Naive B cell (primary cell): Measurements from ENCODE around the gene GFOD1. TPM values are rescaled to one million over a fixed set of nuclear protein-coding genes. Genes with fewer than 3 reads are reported as not detected.
"Not testable (repeated sequence)": the region's sequence is repeated elsewhere in the genome, so short reads cannot be mapped to it uniquely, and the experiment has no call there.

Experiments
- ATAC-seq, 2 donors: fragments of 150-1000 bp; cut with Tn5 transposase; 2 replicates each; pipeline ENCODE4 v1.10.0; 2021; ENCODE audit warnings: low read depth in 2 of 2, mild to moderate bottlenecking in 2 of 2, moderate library complexity in 2 of 2
- DNase-seq: peaks from one replicate; pipeline ENCODE4 v3.0.0; 2022
- H3K27ac Mint-ChIP-seq, 6 donors: one replicate each; pipeline ENCODE4 v1.8.0; 2020 to 2022; ENCODE audit warnings: mild to moderate bottlenecking in 6 of 6, mixed read lengths in 6 of 6, moderate library complexity in 5 of 6, inconsistent platforms in 2 of 6
- H3K27me3 Mint-ChIP-seq, 3 donors: one replicate each; pipeline ENCODE4 v1.8.0; 2021 to 2022; ENCODE audit warnings: mixed read lengths in 3 of 3, mild to moderate bottlenecking in 1 of 3
- H3K36me3 Mint-ChIP-seq, 2 donors: one replicate each; pipeline ENCODE4 v1.8.0; 2020 to 2022; ENCODE audit warnings: mixed read lengths in 2 of 2, inconsistent platforms in 1 of 2, mild to moderate bottlenecking in 1 of 2
- H3K4me1 Mint-ChIP-seq, 3 donors: one replicate each; pipeline ENCODE4 v1.8.0; 2020 to 2022; ENCODE audit warnings: mixed read lengths in 3 of 3, inconsistent platforms in 1 of 3, mild to moderate bottlenecking in 1 of 3, moderate library complexity in 1 of 3
- H3K4me3 Mint-ChIP-seq, 8 donors: one replicate each; pipeline ENCODE4 v1.8.0; 2020 to 2022; ENCODE audit warnings: mild to moderate bottlenecking in 8 of 8, mixed read lengths in 8 of 8, moderate library complexity in 8 of 8, inconsistent platforms in 2 of 8
- H3K9me3 Mint-ChIP-seq, 7 donors: one replicate each; pipeline ENCODE4 v1.8.0; 2020 to 2022; ENCODE audit warnings: mixed read lengths in 7 of 7, mild to moderate bottlenecking in 5 of 7, inconsistent platforms in 2 of 7, moderate library complexity in 1 of 7
- polyA plus RNA-seq, 6 donors: library from polyadenylated mRNA; unstranded; fragments of 300-500 nt; fragmentation: Illumina TruSeq; gene quantifications; one replicate each; pipeline ENCODE4 v1.2.3, GENCODE V29; 2021; ENCODE audit warnings: low read depth in 6 of 6

The GFOD1 gene
- polyA plus RNA-seq, 6 donors from 2014 or later: 2.9 to 10.7 (median 5.4) TPM

DNA sequence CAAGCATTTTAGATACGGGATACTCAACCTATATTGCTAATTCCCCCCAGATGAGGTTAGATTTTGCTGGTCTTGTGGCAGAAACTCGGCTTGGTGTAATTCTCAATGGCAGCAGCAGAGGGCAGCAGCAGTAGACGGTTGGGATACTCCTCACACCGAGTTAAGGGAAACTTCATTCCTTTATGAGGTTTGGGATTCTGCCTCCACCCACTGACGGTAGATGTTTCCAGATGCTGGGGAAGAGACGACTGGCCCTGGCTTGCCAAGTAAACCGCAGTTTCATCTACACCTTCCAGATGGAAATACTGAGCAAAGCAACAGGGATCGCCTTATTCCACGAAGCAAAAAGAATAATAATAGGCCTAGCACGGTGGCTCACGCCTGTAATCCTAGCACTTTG is 150.8 kb downstream of the GFOD1 start:
- peak; percentile 45 to 67 for ATAC-seq
- DNase-seq: peak; percentile 68
- no peaks in the 10 kb centered on the region for H3K36me3 Mint-ChIP-seq
- H3K4me3 Mint-ChIP-seq: peak overlapping the region in 4 of 8 donors; percentile 6 to 33 (median 12)
- H3K4me1 Mint-ChIP-seq: peaks cover 37 to 55% (median 50%) of the 10 kb centered on the region in 3 donors
- peak overlapping the region in 3 of 6 donors; percentile 20 to 51 (median 30) for H3K27ac Mint-ChIP-seq
- peaks cover 0 to 5% (median 0%) of the 10 kb centered on the region in 7 donors for H3K9me3 Mint-ChIP-seq
- H3K27me3 Mint-ChIP-seq: no peaks in the 10 kb centered on the region

- no peaks in the 10 kb centered on the region for H3K27me3 Mint-ChIP-seq
Observed at GRCh38 chr6:13334953-13335352, 152.4 kb downstream of the GFOD1 start.

GRCh38 chr6:13332349-13332706 is 155.1 kb downstream of the GFOD1 start:
- no peak for ATAC-seq
- no peaks in the 10 kb centered on the region for H3K9me3 Mint-ChIP-seq
- no peak overlapping the region for H3K4me3 Mint-ChIP-seq
- H3K27ac Mint-ChIP-seq: no peak overlapping the region
- peaks cover 9 to 35% (median 20%) of the 10 kb centered on the region in 3 donors for H3K4me1 Mint-ChIP-seq
- H3K27me3 Mint-ChIP-seq: no peaks in the 10 kb centered on the region
- no peaks in the 10 kb centered on the region for H3K36me3 Mint-ChIP-seq
- no peak for DNase-seq

More at GRCh38 chr6:13334953-13335352, 152.4 kb downstream of the GFOD1 start:
- Mint-ChIP-seq H3K4me3 (peak overlapping the region in 1 of 8 donors; percentile 37), H3K4me1 (peaks cover 26 to 44% (median 40%) of the 10 kb centered on the region in 3 donors), H3K27ac (peak overlapping the region in 2 of 6 donors; percentile 67 to 84), H3K9me3 (no peaks in the 10 kb centered on the region), H3K36me3 (no peaks in the 10 kb centered on the region)
- DNase-seq (no peak), ATAC-seq (no peak)

DNA sequence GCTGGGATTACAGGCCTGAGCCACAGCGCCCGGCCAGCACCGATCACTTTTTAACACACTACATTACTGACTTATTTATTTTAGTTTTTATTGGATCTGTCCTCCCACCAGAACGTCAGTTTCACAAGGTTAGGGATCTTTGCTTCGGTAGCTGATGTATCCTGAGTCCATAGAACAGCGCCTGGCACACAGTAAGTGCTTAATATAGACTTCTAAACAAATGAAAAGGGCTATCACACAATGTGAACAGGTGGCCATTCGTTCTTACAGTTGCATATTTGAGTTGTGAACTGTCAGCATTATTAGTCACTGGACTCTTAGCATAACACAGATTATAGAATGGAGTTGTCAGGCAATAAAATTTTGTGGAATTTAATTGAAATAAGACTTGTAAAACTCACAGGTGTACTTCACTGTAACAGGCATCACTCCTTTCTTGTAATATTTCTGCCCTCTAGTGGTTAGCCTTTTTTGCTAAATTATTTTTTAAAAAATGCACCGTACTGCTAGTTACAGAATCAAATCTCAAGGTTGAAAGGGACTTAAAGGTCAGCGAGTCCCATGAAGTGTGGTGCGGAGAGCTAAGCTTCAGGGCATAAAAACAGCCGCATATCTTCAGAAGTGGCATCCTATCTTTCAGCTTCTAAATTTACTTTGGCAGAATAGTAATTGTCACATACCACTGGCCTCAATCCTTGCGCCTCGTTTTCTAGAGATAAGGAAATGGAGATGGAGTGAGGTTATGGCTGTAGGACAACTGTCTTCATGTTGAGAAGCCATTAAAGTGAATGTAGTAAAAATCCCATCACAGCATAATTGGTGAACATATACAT is 155.7 kb downstream of the GFOD1 start:
- peak overlapping the region in 1 of 8 donors; percentile 82 for H3K4me3 Mint-ChIP-seq
- peaks cover 9 to 34% (median 16%) of the 10 kb centered on the region in 3 donors for H3K4me1 Mint-ChIP-seq
- no peaks in the 10 kb centered on the region for H3K9me3 Mint-ChIP-seq
- no peak for ATAC-seq
- no peaks in the 10 kb centered on the region for H3K36me3 Mint-ChIP-seq
- H3K27ac Mint-ChIP-seq: peak overlapping the region in 2 of 6 donors; percentile 33 to 56
- DNase-seq: peak; percentile 44
- no peaks in the 10 kb centered on the region for H3K27me3 Mint-ChIP-seq

- Mint-ChIP-seq H3K27me3 (no peaks in the 10 kb centered on the region), H3K27ac (peak overlapping the region; percentile 92 to 99 (median 96)), H3K4me1 (peaks cover 4 to 33% (median 11%) of the 10 kb centered on the region in 3 donors), H3K36me3 (peaks cover 2 to 6% of the 10 kb centered on the region in 2 donors), H3K4me3 (peak overlapping the region; percentile 88 to 99 (median 96)), H3K9me3 (no peaks in the 10 kb centered on the region)
- ATAC-seq: no peak
- no peak for DNase-seq
Observed at GRCh38 chr6:13328875-13329183, 158.6 kb downstream of the GFOD1 start.

DNA sequence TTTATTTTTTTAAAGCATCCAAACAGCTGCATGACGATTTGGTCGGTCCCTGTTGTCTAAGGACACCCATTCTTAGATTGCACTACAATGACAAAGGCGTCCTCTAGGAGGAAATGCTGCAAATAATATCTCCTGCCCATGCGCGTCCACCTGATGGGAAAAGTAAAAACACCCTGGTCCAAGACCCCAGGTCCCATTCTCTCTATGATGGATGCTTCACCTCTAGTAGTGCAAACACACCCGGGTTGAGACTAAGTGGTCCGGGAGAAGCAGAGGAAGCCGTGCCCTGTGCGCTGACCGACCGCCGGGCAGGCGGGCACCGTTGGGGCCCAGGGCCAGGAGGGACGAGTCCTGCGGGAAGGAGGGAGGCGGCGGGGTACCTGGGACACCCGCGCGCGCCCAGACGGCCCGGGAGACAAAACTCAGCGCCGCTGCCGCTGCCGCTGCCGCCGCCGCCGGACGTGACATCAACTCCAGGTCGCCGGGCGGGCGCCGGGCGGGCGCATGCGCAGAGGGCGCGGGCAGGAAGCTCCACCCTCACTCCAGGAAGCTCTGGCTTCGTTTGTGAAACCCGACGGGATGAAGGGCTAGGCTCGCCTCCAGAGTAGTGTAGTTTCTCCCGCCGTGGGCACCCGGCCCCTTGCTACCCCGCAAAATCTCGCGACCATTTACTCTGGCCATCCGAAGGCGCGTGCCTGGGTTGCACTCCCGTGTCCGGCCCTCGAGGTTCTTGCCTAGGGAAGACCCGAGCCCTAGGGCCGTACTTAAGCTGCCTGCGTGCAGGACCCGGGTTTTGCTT is 159.1 kb downstream of the GFOD1 start, which contains the start of gene TBC1D7:
TBC1D7 (minus strand) TSS at position 462 of the 799 bp plus-strand sequence. CDS start 1,639 bp downstream, outside the sequence.
- DNase-seq (peak; percentile 95), ATAC-seq (peak; percentile 86 to 88)
- H3K36me3 Mint-ChIP-seq: peaks cover 8 to 11% of the 10 kb centered on the region in 2 donors
- H3K4me3 Mint-ChIP-seq: peak within 1 kb of the TSS; percentile 88 to 99 (median 96)
- H3K27me3 Mint-ChIP-seq: no peaks in the 10 kb centered on the region
- no peaks in the 10 kb centered on the region for H3K9me3 Mint-ChIP-seq
- peaks cover 4 to 33% (median 11%) of the 10 kb centered on the region in 3 donors for H3K4me1 Mint-ChIP-seq
- H3K27ac Mint-ChIP-seq: peak within 1 kb of the TSS; percentile 92 to 99 (median 96)

DNA sequence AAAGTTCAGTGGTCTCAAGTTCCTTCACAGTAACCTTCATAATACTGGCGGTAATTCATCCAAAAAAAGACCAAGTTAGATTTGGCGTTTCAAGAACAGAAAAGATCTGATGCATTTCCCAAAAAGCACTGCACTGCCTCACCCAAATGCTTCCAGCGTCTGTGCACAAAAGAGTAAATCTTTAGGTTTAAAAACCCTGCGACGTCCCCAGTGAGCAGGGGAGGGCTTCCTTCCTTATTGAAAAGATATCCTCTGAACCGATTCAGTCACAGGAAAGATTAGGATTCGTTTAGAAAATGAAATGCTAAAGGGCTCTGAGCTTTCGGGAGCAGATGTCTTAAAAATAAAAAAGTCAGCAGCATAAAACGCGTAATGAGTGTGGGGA is 159.7 kb downstream of the GFOD1 start:
- H3K9me3 Mint-ChIP-seq: no peaks in the 10 kb centered on the region
- DNase-seq: no peak
- peak overlapping the region; percentile 89 to 99 (median 96) for H3K27ac Mint-ChIP-seq
- H3K4me3 Mint-ChIP-seq: peak overlapping the region; percentile 88 to 99 (median 96)
- peak in 1 of 2 donors; percentile 14 for ATAC-seq
- H3K4me1 Mint-ChIP-seq: peaks cover 4 to 33% (median 11%) of the 10 kb centered on the region in 3 donors
- no peaks in the 10 kb centered on the region for H3K27me3 Mint-ChIP-seq
- peaks cover 8 to 11% of the 10 kb centered on the region in 2 donors for H3K36me3 Mint-ChIP-seq

- not testable (repeated sequence) for H3K9me3 Mint-ChIP-seq, H3K27ac Mint-ChIP-seq, DNase-seq, H3K27me3 Mint-ChIP-seq, ATAC-seq
- Mint-ChIP-seq H3K36me3 (peaks cover 12 to 14% of the 10 kb centered on the region in 2 donors), H3K4me3 (peak overlapping the region in 2 of 8 donors; percentile 15 to 94), H3K4me1 (peaks cover 4 to 27% (median 4%) of the 10 kb centered on the region in 3 donors)
Observed at GRCh38 chr6:13326031-13326586, 161.3 kb downstream of the GFOD1 start.

DNA sequence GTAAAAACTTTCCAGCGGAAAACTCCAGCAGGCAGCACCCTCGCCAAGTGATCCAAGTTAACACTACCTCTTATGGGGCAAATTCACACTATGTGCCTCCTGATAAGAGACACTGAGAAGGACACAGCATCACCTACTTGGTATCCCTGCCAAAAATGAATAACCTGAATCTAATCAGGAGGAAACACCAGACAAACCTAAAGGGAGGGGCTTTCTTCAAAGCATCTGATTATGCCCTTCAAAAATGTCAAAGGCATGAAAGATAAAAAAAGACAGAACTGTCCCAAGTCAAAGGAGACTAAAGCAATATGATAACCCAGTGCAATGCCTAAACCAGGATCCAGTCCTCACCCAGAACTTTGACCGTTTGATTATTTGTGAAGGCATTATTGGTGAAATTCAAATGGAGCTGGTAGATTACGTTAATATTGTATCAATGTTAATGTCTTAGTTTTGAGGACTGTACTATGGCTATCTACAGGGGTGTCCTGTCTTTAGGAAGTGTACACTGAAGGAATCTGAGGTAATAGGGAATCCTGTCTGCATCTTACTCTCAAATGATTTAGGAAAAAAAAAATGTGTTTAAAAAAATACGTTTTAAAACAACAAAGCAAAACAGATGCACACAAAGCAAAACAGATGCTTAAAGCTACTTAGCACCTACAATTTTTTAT is 167.4 kb downstream of the GFOD1 start:
- ATAC-seq (no peak), DNase-seq (no peak)
- Mint-ChIP-seq H3K36me3 (peaks cover 36 to 42% of the 10 kb centered on the region in 2 donors), H3K9me3 (no peaks in the 10 kb centered on the region), H3K4me1 (peaks cover 0 to 3% (median 2%) of the 10 kb centered on the region in 3 donors), H3K27ac (no peak overlapping the region), H3K27me3 (no peaks in the 10 kb centered on the region), H3K4me3 (no peak overlapping the region)

GRCh38 chr6:13318821-13319220 is 168.6 kb downstream of the GFOD1 start:
- Mint-ChIP-seq H3K4me1 (peaks cover 0 to 6% (median 0%) of the 10 kb centered on the region in 3 donors), H3K9me3 (no peaks in the 10 kb centered on the region), H3K36me3 (peaks cover 31 to 42% of the 10 kb centered on the region in 2 donors), H3K27ac (no peak overlapping the region), H3K27me3 (no peaks in the 10 kb centered on the region), H3K4me3 (no peak overlapping the region)
- ATAC-seq: no peak
- no peak for DNase-seq

DNA sequence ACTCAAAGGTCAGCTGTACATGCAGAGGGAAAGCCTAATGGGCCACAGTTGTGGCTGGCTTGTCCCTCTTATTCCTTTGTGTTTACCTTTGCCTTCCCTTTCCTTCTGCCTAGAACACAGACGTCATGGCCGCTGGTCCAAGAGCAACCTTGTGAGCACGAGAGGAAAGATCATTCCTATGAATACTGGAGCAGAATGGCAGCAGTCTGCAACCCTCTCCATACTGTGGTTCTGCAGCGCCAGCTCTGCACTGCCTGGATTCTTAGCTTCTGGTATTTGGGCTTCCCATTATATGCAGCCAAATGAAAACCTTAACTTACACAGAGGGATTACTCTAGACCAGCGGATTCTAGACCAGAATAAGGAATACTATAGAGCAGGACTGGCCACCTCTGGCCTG is 171.5 kb downstream of the GFOD1 start:
- Mint-ChIP-seq H3K9me3 (no peaks in the 10 kb centered on the region), H3K27ac (no peak overlapping the region)

GRCh38 chr6:13314806-13315205 is 172.6 kb downstream of the GFOD1 start:
- H3K4me3 Mint-ChIP-seq: no peak overlapping the region
- ATAC-seq: no peak
- H3K4me1 Mint-ChIP-seq: peaks cover 2 to 17% (median 4%) of the 10 kb centered on the region in 3 donors
- H3K9me3 Mint-ChIP-seq: no peaks in the 10 kb centered on the region
- H3K27ac Mint-ChIP-seq: peak overlapping the region in 1 of 6 donors; percentile 77
- no peak for DNase-seq
- H3K36me3 Mint-ChIP-seq: peaks cover 24 to 35% of the 10 kb centered on the region in 2 donors
- no peaks in the 10 kb centered on the region for H3K27me3 Mint-ChIP-seq

More for the DNA sequence above, 171.5 kb downstream of the GFOD1 start:
- peaks cover 2 to 17% (median 4%) of the 10 kb centered on the region in 3 donors for H3K4me1 Mint-ChIP-seq
- ATAC-seq (no peak), DNase-seq (no peak)
- no peak overlapping the region for H3K4me3 Mint-ChIP-seq
- H3K27me3 Mint-ChIP-seq: no peaks in the 10 kb centered on the region
- peaks cover 35 to 39% of the 10 kb centered on the region in 2 donors for H3K36me3 Mint-ChIP-seq
